Cardiac fibroblast (primary cell): Measurements from ENCODE around the gene CBX1.
A peak's percentile ranks its signal among the peaks of the same experiment; 100 is the strongest.

Source experiments
- DNase-seq, 2 donors: peaks; one replicate each; pipeline versions ENCODE4 v3.0.0 to v3.0.0-alpha.2; 2010; ENCODE audit warnings: low read depth in 2 of 2
- H3K4me3 ChIP-seq, 2 donors: replicated peaks in 1 of 2; 1 replicate in 1 of 2; 2 replicates in 1 of 2; pipeline ENCODE4 v1.5.1; 2011; ENCODE audit warnings: low read depth in 2 of 2, low read length in 2 of 2, mild to moderate bottlenecking in 2 of 2, moderate library complexity in 1 of 2
- CTCF ChIP-seq: IDR thresholded peaks from one replicate; pipeline ENCODE4 v1.5.1; 2011; ENCODE audit warnings: low read depth, mild to moderate bottlenecking, low read length, inconsistent platforms

CBX1 gene

GRCh38 chr17:48123776-48124388, 22.6 kb upstream of the CBX1 start:
- DNase-seq = no peak

GRCh38 chr17:48123111-48123510, 21.8 kb upstream of the CBX1 start:
- H3K4me3 ChIP-seq = no peak overlapping the region
- no peak for TF ChIP-seq CTCF
- no peak for DNase-seq

More at GRCh38 chr17:48123776-48124388, 22.6 kb upstream of the CBX1 start:
- H3K4me3 ChIP-seq = no peak overlapping the region
- TF ChIP-seq CTCF = no peak

GRCh38 chr17:48122665-48123045, 21.4 kb upstream of the CBX1 start:
- H3K4me3 ChIP-seq = no peak overlapping the region
- no peak for DNase-seq
- TF ChIP-seq CTCF = no peak

- TF ChIP-seq CTCF = no peak
- H3K4me3 ChIP-seq = no peak overlapping the region
- no peak for DNase-seq
These were observed 20.8 kb upstream of the CBX1 start for GRCh38 chr17:48121923-48122664.

- peak; percentile 29 to 48 for DNase-seq
- no peak overlapping the region for H3K4me3 ChIP-seq
- TF ChIP-seq CTCF = no peak
These were observed 12.0 kb upstream of the CBX1 start for GRCh38 chr17:48113201-48113676.

- H3K4me3 ChIP-seq = no peak overlapping the region
- no peak for TF ChIP-seq CTCF
- no peak for DNase-seq
These were observed 10.6 kb upstream of the CBX1 start for GRCh38 chr17:48111937-48112241.
